OCI-LY3 (cell line): Measurements from ENCODE around the gene ZNF598.
"Not testable (repeated sequence)": the region's sequence is repeated elsewhere in the genome, so short reads cannot be mapped to it uniquely, and the experiment has no call there.

Source experiments
- H2AFZ ChIP-seq: fragments of 200-600, 300-600 bp; shearing (Covaris generic); 2 replicates; pipeline ENCODE4 v1.6.0; 2014; ENCODE audit warnings: antibody characterized with exemption, low read depth, low read length
- H3K27ac ChIP-seq: fragments of 200-600, 300-600 bp; sonication (generic); 2 replicates; pipeline ENCODE4 v1.5.1; 2014; ENCODE audit warnings: mild to moderate bottlenecking, low read length, moderate library complexity, mixed read lengths
- H3K27me3 ChIP-seq: fragments of 200-600, 300-600 bp; sonication (generic); 2 replicates; pipeline ENCODE4 v1.6.1; 2014; ENCODE audit warnings: low read depth, low read length, mixed read lengths
- H3K36me3 ChIP-seq: fragments of 200-600, 300-600 bp; sonication (generic); replicated peaks from 2 replicates; pipeline ENCODE3; 2014; ENCODE audit warnings: low read depth, low read length, mixed read lengths
- H3K4me1 ChIP-seq: fragments of 300-600, 200-600 bp; sonication (generic); 2 replicates; pipeline ENCODE4 v1.6.1; 2014; ENCODE audit warnings: low read length, mixed read lengths
- H3K4me2 ChIP-seq: fragments of 200-600, 300-600 bp; sonication (generic); 2 replicates; pipeline ENCODE4 v1.6.1; 2014; ENCODE audit warnings: low read length, mixed read lengths
- H3K4me3 ChIP-seq: fragments of 300-600, 200-600 bp; sonication (generic); 2 replicates; pipeline ENCODE4 v1.5.1; 2014; ENCODE audit warnings: antibody characterized with exemption, mild to moderate bottlenecking, low read length, moderate library complexity
- H3K79me2 ChIP-seq: fragments of 300-600, 200-600 bp; shearing (Covaris generic); 2 replicates; pipeline ENCODE4 v1.6.1; 2014; ENCODE audit warnings: mild to moderate bottlenecking, low read length, mixed read lengths
- H3K9ac ChIP-seq: fragments of 300-600, 200-600 bp; shearing (Covaris generic); 2 replicates; pipeline ENCODE4 v1.6.0; 2014; ENCODE audit warnings: mild to moderate bottlenecking, low read length, moderate library complexity
- H3K9me3 ChIP-seq: fragments of 200-600, 300-600 bp; shearing (Covaris generic); 2 replicates; pipeline ENCODE4 v1.6.1; 2014; ENCODE audit warnings: low read length, mixed read lengths; ENCODE audit not compliant: insufficient read depth
- H4K20me1 ChIP-seq: fragments of 200-600, 300-600 bp; sonication (generic); 2 replicates; pipeline ENCODE4 v1.6.1; 2016; ENCODE audit warnings: low read length, mixed read lengths; ENCODE audit not compliant: insufficient read depth
- CTCF ChIP-seq: fragments of 200-600, 300-600 bp; sonication (generic); IDR thresholded peaks from 2 replicates; pipeline ENCODE4 v1.5.1; 2014; ENCODE audit warnings: antibody characterized with exemption, low read length, low read depth
- EZH2phosphoT487 ChIP-seq: fragments of 200-600 bp; shearing (Covaris generic); IDR thresholded peaks from 2 replicates; pipeline ENCODE4 v1.6.1; 2018; ENCODE audit warnings: antibody characterized with exemption, mixed run types, low read depth

The ZNF598 gene

GRCh38 chr16:1964506-1965395 lies 44.9 kb downstream of the ZNF598 start, which contains the start of gene RPS2:
RPS2 (minus strand) TSS chr16:1964826; CDS start chr16:1964625, 201 bp downstream.
- no peak for TF ChIP-seq EZH2phosphoT487
- Histone ChIP-seq H3K36me3 (peaks cover 27% of the 10 kb centered on the region), H3K27ac (peak within 1 kb of the TSS; percentile 81), H3K4me3 (peak within 1 kb of the TSS; percentile 100), H3K27me3 (no peaks in the 10 kb centered on the region), H3K9ac (peak within 1 kb of the TSS; percentile 99), H3K9me3 (no peaks in the 10 kb centered on the region), H2AFZ (no peak within 1 kb of the TSS), H4K20me1 (peaks cover 32% of the 10 kb centered on the region), H3K4me2 (peak within 1 kb of the TSS; percentile 96), H3K4me1 (peaks cover 35% of the 10 kb centered on the region), H3K79me2 (peaks cover 71% of the 10 kb centered on the region)

GRCh38 chr16:1963806-1964505 lies 45.7 kb downstream of the ZNF598 start:
- no peaks in the 10 kb centered on the region for H3K27me3 ChIP-seq
- H4K20me1 ChIP-seq, result peaks cover 32% of the 10 kb centered on the region
- H3K36me3 ChIP-seq, result peaks cover 27% of the 10 kb centered on the region
- peak overlapping the region; percentile 85 for H3K4me2 ChIP-seq
- no peak overlapping the region for H2AFZ ChIP-seq
- H3K4me3 ChIP-seq, result peak overlapping the region; percentile 100
- H3K9ac ChIP-seq, result peak overlapping the region; percentile 99
- peaks cover 37% of the 10 kb centered on the region for H3K4me1 ChIP-seq
- TF ChIP-seq EZH2phosphoT487 (no peak), CTCF (peak; percentile 27; the same call in 1 of the 2 replicates)
- no peaks in the 10 kb centered on the region for H3K9me3 ChIP-seq
- H3K27ac ChIP-seq, result peak overlapping the region; percentile 81
- peaks cover 75% of the 10 kb centered on the region for H3K79me2 ChIP-seq

- Histone ChIP-seq H3K27ac (peak overlapping the region; percentile 81), H3K4me3 (peak overlapping the region; percentile 100), H3K36me3 (peaks cover 27% of the 10 kb centered on the region), H4K20me1 (peaks cover 32% of the 10 kb centered on the region), H3K79me2 (peaks cover 75% of the 10 kb centered on the region), H3K4me2 (peak overlapping the region; percentile 85), H3K4me1 (peaks cover 39% of the 10 kb centered on the region), H3K9ac (peak overlapping the region; percentile 99)
- H2AFZ ChIP-seq, H3K27me3 ChIP-seq, H3K9me3 ChIP-seq: not testable (repeated sequence)
Observed at GRCh38 chr16:1962161-1963153, 47.2 kb downstream of the ZNF598 start.

GRCh38 chr16:1961651-1962067 lies 48.0 kb downstream of the ZNF598 start:
- H4K20me1 ChIP-seq, result peaks cover 32% of the 10 kb centered on the region
- peak overlapping the region; percentile 36 for H3K4me3 ChIP-seq
- H3K9ac ChIP-seq, result no peak overlapping the region
- H3K4me1 ChIP-seq, result peaks cover 39% of the 10 kb centered on the region
- H3K27ac ChIP-seq, result peak overlapping the region; percentile 62; the same call in 1 of the 2 replicates
- no peaks in the 10 kb centered on the region for H3K9me3 ChIP-seq
- no peak overlapping the region for H2AFZ ChIP-seq
- H3K36me3 ChIP-seq, result peaks cover 26% of the 10 kb centered on the region
- no peaks in the 10 kb centered on the region for H3K27me3 ChIP-seq
- no peak for TF ChIP-seq CTCF
- no peak for TF ChIP-seq EZH2phosphoT487
- peaks cover 71% of the 10 kb centered on the region for H3K79me2 ChIP-seq
- H3K4me2 ChIP-seq, result peak overlapping the region; percentile 85
